ENCODE results near the gene DCC.

- TF ChIP-seq CTCF (IDR thresholded peaks at IDR 0.05) (no peak), EP300 (IDR thresholded peaks at IDR 0.05) (no peak), POLR2AphosphoS5 (IDR thresholded peaks at IDR 0.05) (no peak)
Observed at GRCh38 chr18:53165770-53166169, 825.8 kb downstream of the DCC start.

All from upper lobe of left lung (tissue), 4 donors.